HG03520 (cell line): Measurements from ENCODE around the gene FCN2.

Experiments
- ATAC-seq: cut with Tn5 transposase; IDR thresholded peaks from one replicate; pipeline ENCODE4 v1.9.1; 2021; ENCODE audit warnings: mild to moderate bottlenecking, moderate library complexity; ENCODE audit not compliant: unreplicated experiment

FCN2 gene

DNA sequence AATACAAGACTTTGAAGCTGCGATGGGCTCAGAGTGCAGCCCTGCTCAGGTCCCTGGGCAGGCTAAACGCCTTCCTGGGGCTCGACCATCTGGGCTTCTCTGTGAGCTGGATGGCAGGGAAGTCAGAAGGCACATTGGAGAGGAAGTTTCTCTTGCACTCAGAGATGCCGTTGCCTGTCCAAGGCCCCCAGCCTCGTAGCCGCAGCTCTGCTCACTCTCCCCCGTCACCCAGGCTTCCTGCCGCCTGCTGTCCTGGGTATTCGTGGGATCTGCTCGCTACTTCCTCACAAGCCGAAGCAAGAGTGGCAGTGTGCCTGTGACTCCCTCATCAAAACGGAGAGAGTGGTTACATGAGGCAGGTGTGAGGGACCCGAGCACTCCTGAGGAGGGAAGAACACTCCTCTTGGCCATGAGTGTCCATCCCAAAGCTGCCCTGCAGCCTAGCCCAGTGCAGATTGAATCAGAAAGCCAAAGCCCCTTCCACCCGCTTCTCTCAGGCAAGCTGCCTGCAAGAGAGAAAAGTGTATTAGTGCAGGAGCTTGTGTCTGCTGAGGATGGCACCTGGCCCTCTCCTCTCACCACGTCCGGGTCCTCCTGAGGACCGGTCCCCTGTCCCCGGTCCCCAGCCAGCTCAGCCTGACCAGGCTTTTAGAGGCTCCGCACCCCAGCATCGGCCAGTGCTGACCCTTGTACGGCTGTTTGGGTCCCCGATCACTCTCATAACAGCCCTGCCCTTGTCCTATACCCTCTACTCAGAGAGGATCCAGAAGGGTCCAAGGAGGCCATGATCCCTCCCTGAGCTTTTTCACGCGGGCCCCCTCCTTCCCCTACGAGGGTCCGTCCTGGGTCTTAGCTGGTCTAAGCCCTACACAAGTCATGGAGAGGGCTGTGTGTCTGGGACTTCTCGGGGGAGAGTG lies 7.3 kb downstream of the FCN2 start:
- ATAC-seq, result no peak

- ATAC-seq, result no peak
These were observed 8.1 kb downstream of the FCN2 start for GRCh38 chr9:134888603-134889190.

DNA sequence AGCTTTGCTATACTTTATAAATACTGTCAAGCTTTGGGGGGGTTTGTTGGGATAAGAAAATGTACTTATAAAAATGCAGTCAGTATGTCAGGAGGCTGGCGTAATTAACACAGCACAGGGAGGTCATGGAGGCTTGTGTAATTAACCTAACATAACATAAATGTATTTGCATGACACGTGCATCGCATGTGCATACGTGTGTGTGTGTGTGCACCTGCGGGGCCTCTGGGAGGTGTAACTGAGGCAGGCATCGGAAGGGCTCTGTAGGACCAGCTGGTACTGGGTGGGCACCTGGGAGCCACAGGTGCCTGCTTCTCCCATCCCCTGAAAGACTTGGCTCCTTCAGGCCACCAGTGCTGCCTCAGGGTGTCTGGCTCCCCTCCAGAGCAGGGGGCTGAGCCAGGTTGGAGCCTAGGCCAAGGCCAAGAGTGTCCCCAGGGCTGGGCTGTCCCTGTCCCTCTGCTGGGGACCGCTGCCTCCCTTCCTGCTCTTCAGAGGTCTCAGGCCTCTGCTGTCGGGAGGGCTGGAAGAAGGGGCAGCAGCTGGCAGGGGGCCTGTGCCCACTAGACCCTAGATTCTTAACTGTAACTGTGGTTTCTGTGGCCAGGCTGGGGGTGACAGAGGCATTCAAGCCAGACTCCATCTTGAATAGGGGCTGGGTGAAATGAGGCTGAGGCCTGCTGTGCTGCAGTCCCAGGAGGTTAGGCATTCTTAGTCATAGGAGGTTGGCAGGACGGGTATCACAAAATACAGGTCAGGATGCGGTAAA lies 9.0 kb downstream of the FCN2 start:
- ATAC-seq, result no peak

- ATAC-seq, result no peak
These were observed 9.5 kb downstream of the FCN2 start for GRCh38 chr9:134890155-134890495.

DNA sequence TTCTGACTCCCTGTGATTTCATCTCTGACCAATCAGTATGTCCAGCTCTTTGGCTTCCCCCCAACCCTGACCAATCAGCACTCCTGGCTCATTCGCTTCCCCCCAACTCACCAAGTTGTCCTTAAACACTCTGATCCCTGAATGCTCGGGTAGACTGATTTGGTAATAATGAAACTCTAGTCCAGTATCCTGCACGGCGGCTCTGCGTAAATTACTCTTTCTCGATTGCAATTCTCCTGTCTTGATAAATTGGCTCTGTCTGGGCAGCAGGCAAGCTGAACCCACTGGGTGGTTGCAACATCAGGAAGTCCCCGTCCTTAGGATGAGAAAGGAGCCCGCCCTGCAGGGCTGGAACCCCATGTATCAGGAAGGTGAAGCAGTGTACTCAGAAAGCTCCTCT lies 10.4 kb downstream of the FCN2 start:
- ATAC-seq, result no peak

DNA sequence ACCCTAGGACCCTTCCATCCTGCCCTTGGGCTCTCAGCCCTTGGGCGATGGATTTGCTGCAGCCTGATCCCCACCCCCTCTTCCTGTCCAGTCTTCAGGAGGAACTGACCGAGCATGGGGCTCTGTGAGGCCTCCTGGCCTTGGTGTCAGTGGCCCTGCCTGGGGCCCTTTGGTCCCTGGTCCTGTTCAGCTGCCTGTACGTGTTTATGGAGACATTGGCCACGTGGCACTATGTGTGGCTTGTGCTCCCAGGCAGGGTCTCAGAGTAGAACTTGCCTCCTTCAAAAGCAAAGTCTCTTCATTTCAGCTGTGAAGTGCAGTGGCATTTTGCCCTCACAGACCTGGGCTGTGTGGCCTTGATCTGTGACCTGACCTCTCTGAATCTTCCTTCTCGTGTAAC lies 11.1 kb downstream of the FCN2 start:
- no peak for ATAC-seq

DNA sequence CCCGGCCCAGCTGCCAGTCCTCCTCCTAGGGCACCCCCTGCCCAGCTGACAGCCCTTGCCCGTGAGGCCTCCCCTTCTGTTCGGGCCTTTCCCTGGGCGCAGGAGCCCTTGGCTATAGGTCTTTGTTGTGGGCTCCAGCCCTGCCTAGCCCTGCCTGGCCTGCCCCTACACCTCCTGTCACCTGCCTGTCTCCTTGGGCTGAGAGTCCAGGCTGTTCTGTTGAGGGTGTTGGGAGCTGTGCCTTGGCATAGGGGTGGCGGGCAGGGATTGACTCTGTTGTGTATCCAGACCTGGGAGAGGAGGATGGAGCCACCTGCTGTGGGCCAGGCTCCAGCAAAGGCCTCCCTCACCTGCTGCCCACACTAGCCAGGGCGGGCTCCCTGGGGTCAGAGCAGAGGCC lies 11.6 kb downstream of the FCN2 start:
- ATAC-seq, result no peak

GRCh38 chr9:134892820-134893420 lies 12.3 kb downstream of the FCN2 start:
- no peak for ATAC-seq

- no peak for ATAC-seq
These were observed 13.7 kb downstream of the FCN2 start for GRCh38 chr9:134894136-134894860.

DNA sequence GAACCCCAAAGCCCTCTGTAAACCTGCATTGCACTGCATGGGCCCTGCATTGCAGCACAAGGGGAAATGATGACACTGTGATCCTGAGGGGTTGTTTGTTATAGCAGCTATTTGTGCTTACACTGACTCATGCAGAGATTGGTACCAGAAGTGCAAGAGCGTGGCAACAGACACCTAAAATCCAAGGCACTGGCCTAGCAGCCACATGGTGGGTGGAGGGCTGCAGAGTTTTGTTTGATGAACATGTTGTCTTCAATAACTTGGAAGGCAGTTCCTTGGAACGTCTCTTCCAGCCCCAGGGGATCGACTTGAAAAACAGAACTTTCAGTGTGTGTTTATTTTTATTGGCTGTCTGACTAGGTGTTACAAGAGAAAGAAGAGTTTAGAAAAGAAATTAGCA lies 14.5 kb downstream of the FCN2 start:
- no peak for ATAC-seq

- ATAC-seq, result no peak
These were observed 14.9 kb downstream of the FCN2 start for GRCh38 chr9:134895567-134895907.

DNA sequence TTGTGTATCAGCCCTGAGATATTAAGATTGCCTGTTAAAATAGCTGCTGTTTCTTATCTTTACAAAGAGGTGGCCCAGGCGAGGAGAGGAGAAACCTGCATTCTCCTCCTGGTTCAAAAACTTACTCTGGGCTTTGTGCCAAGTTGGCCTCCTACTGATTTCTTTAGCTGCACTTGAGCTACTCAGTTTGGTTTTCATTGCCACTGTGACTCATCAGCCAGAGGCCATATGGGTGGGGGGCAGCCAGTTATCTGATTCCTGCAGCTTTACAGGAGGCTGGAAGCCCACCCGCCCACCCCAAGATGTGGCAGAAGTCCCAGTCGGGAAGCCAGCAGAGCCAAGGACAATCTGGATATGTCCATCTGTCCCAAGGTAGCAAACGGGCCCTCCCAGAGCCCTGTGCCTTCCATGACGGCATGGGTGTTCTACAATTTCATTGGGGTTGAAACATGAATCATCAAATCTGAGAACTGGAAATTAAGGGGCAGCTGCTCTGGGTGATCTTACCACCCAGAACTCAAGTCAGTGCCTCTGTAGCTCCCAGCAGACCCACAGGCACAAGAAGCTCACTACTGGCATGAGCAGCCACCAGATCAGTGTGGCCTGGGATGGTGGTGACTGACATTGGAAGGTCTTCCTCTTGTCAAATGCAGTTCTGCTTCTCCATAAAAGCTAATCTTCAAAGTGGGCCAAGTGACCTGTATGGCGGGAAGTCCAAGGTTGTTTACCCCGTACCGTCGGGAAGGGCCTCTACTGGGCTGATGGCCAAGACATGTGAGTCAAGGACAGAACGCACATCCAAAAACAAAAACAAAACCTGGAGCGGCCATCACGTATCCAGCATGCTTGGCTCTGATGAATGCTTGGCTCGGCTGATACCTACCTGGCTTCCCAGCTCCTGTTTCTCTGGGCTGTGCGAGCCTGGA lies 15.6 kb downstream of the FCN2 start:
- ATAC-seq, result no peak

GRCh38 chr9:134896834-134897583 lies 16.4 kb downstream of the FCN2 start:
- no peak for ATAC-seq

DNA sequence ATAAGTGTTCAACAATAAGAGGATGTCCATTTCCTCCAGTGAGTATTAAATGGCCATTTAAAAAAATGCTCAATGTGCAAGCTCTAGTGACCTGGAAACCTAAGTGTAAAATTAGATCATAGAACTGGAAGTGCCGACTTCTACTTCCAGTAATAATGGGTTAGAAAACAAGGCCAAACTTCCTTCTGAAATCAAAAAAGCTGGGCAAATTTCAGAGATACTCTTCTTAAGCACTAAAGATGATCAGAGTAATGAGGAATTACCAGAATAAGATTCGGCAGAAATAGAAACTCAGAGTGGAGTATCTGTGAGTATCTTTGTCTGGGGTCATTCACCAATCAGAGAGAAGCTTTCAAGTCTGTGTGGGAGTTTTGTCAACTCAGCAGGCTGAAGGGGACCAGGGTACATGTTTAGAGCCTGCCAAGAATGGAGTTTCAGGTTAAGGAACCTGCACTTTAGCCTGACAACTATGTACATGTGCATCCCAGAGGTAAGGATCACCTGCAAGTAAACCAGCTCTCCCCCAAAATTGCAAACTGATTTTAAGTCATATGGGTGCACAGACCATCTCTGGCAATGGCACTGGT lies 17.1 kb downstream of the FCN2 start:
- no peak for ATAC-seq

- ATAC-seq, result no peak
These were observed 17.7 kb downstream of the FCN2 start for GRCh38 chr9:134898319-134898718.

DNA sequence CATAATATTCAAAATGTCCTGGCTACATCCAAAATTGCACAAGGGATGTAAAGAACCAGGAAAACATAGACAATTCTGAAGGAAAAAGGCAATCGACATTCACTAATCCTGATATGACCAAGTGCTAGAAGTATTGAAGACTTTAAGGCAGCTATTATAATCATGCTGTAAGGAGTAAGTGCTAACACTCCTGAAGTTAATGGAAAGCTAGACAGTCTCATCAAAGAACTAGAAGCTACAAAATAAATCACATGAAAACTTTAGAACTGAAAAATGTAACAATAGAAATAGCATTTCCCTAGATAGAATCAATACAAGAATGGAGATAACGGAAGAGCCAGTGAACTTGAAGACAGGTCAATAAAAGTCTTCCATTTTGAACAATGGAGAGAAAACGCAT lies 18.6 kb downstream of the FCN2 start:
- ATAC-seq, result no peak

DNA sequence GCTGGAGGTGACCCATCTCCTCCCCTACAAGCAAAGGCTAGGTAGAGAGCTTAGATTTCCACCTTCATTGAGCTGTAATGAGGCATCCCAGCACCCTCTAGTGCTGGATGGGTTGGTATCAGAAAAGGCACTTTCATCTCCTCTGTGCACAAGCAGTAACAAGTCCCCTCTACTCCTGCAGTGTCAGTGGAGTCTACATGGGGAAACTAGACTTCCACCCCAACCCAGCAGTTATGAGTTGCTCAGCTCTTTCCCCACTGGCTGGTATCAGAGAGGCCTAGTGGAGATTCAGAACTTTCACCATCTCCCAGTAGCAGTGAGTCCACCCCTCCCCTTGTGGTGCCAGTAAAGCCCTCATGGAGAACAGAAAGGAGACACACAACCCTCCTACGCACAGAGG lies 19.2 kb downstream of the FCN2 start:
- no peak for ATAC-seq

DNA sequence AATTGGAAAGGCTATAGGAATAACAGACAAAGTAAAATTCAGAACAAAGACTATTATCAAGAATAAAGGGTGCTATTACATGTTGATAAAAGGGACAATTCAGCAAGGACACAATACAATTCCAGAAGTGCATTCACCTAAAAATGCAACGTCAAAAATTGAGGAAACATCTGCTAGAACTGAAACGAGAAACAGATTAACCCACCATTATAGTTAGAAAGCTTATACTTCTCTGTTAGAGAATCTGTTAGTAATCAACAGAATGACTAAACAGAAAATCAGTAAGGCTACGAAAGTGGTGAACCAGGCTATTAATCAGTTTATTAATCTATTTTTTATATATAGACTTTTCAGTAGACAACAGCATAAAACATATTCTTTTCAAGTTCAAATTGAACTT lies 22.3 kb downstream of the FCN2 start:
- no peak for ATAC-seq
